ENCODE measurements around the gene D2HGDH.
"Not testable (repeated sequence)": the region's sequence is repeated elsewhere in the genome, so short reads cannot be mapped to it uniquely, and the experiment has no call there.

The D2HGDH gene

GRCh38 chr2:241815477-241816430, 81.3 kb downstream of the D2HGDH start:
- Histone ChIP-seq H3K27me3 (replicated peaks; ENCODE audit: control insufficient read depth, insufficient read depth, low read length) (peaks cover 18% of the 10 kb centered on the region), H3K4me1 (ENCODE audit: control insufficient read depth, insufficient read depth, low read length) (no peaks in the 10 kb centered on the region), H3K9ac (ENCODE audit: low read length) (no peak overlapping the region), H3K36me3 (ENCODE audit: control insufficient read depth, insufficient read depth, low read length, severe bottlenecking) (no peaks in the 10 kb centered on the region), H3K9me3 (ENCODE audit: control insufficient read depth, low read length) (no peaks in the 10 kb centered on the region), H3K4me3 (ENCODE audit: low read length) (no peak overlapping the region)
- DNase-seq (ENCODE audit: low read depth) = no peak

- Histone ChIP-seq H3K36me3 (ENCODE audit: control insufficient read depth, insufficient read depth, low read length, severe bottlenecking) (no peaks in the 10 kb centered on the region), H3K9me3 (ENCODE audit: control insufficient read depth, low read length) (no peaks in the 10 kb centered on the region), H3K27me3 (replicated peaks; ENCODE audit: control insufficient read depth, insufficient read depth, low read length) (peaks cover 19% of the 10 kb centered on the region), H3K4me1 (ENCODE audit: control insufficient read depth, insufficient read depth, low read length) (no peaks in the 10 kb centered on the region), H3K4me3 (ENCODE audit: low read length) (no peak overlapping the region), H3K9ac (ENCODE audit: low read length) (no peak overlapping the region)
- DNase-seq (ENCODE audit: low read depth) = no peak
These were observed 82.1 kb downstream of the D2HGDH start for GRCh38 chr2:241816431-241817121.

GRCh38 chr2:241817126-241817820, 82.8 kb downstream of the D2HGDH start:
- Histone ChIP-seq H3K4me1 (ENCODE audit: control insufficient read depth, insufficient read depth, low read length) (no peaks in the 10 kb centered on the region), H3K4me3 (ENCODE audit: low read length) (no peak overlapping the region), H3K9ac (ENCODE audit: low read length) (no peak overlapping the region), H3K9me3 (ENCODE audit: control insufficient read depth, low read length) (no peaks in the 10 kb centered on the region), H3K36me3 (ENCODE audit: control insufficient read depth, insufficient read depth, low read length, severe bottlenecking) (no peaks in the 10 kb centered on the region), H3K27me3 (replicated peaks; ENCODE audit: control insufficient read depth, insufficient read depth, low read length) (peaks cover 25% of the 10 kb centered on the region)
- DNase-seq (ENCODE audit: low read depth) = no peak

- H3K36me3 ChIP-seq (ENCODE audit: control insufficient read depth, insufficient read depth, low read length, severe bottlenecking); H3K4me3 ChIP-seq (ENCODE audit: low read length); DNase-seq (ENCODE audit: low read depth); H3K9ac ChIP-seq (ENCODE audit: low read length); H3K9me3 ChIP-seq (ENCODE audit: control insufficient read depth, low read length); H3K4me1 ChIP-seq (ENCODE audit: control insufficient read depth, insufficient read depth, low read length): not testable (repeated sequence)
- peaks cover 30% of the 10 kb centered on the region for H3K27me3 ChIP-seq (replicated peaks; ENCODE audit: control insufficient read depth, insufficient read depth, low read length)
These were observed 83.4 kb downstream of the D2HGDH start for GRCh38 chr2:241817821-241818215.

Data from adipocyte (in vitro differentiated cells).